Measurements from ENCODE around the gene ANKRD6. TPM values are rescaled to one million over a fixed set of nuclear protein-coding genes. Genes with fewer than 3 reads are reported as not detected.

ANKRD6 gene
- total RNA-seq, 1 experiment from 2014 or later: 2.4 TPM

GRCh38 chr6:89542866-89543265 is 109.9 kb downstream of the ANKRD6 start:
- ChIA-PET CTCF (no interaction called here), POLR2A (no interaction called here)
- TF ChIP-seq REST (IDR thresholded peaks at IDR 0.05; ENCODE audit: insufficient read depth in 1 of 2, low read depth in 2 of 2, low read length in 1 of 2) (no peak), POLR2AphosphoS5 (IDR thresholded peaks at IDR 0.05; ENCODE audit: low read depth, low read length) (no peak), TCF7L2 (IDR thresholded peaks at IDR 0.05; ENCODE audit: low read depth, low read length) (no peak), SIN3A (IDR thresholded peaks at IDR 0.05; ENCODE audit: borderline replicate concordance, insufficient read depth, low read depth, low read length) (no peak), CTCF (IDR thresholded peaks at IDR 0.05) (no peak)
- DNase-seq (ENCODE audit: low read depth, low spot score) (no peak), ATAC-seq (no peak)
- H3K27me3 ChIP-seq (ENCODE audit: control insufficient read depth, insufficient read depth, low read length): peaks cover 4% of the 10 kb centered on the region; the same call in 1 of the 2 replicates
- intact Hi-C loops (cut with micrococcal nuclease; ENCODE audit: unreplicated experiment) (no loop called here), in situ Hi-C loops (cut with HindIII; ENCODE audit: low pct_unique_long_range_greater_than_20kb, low sequenced_read_pairs) (no loop called here)
- H3K4me3 ChIP-seq (ENCODE audit: low read depth in 2 of 2, low read length in 2 of 2): no peak overlapping the region
- no peaks in the 10 kb centered on the region for H3K4me1 ChIP-seq (ENCODE audit: control insufficient read depth, insufficient read depth, low read length)
- H3K27ac ChIP-seq (ENCODE audit: low read length): no peak overlapping the region
- H3K9me3 ChIP-seq (ENCODE audit: control insufficient read depth, insufficient read depth, low read depth, low read length): no peaks in the 10 kb centered on the region
- no TSS peak for BruUV-seq (replicated peaks)
- no peaks in the 10 kb centered on the region for H3K36me3 ChIP-seq (ENCODE audit: control insufficient read depth, insufficient read depth, low read length)

GRCh38 chr6:89547281-89547680 is 114.3 kb downstream of the ANKRD6 start:
- H3K4me3 ChIP-seq (ENCODE audit: low read depth in 2 of 2, low read length in 2 of 2): no peak overlapping the region
- H3K4me1 ChIP-seq (ENCODE audit: control insufficient read depth, insufficient read depth, low read length): no peaks in the 10 kb centered on the region
- H3K27me3 ChIP-seq (ENCODE audit: control insufficient read depth, insufficient read depth, low read length): peaks cover 3% of the 10 kb centered on the region; the same call in 1 of the 2 replicates
- no TSS peak for BruUV-seq (replicated peaks)
- no peaks in the 10 kb centered on the region for H3K9me3 ChIP-seq (ENCODE audit: control insufficient read depth, insufficient read depth, low read depth, low read length)
- in situ Hi-C loops (cut with HindIII; ENCODE audit: low pct_unique_long_range_greater_than_20kb, low sequenced_read_pairs) (no loop called here), intact Hi-C loops (cut with micrococcal nuclease; ENCODE audit: unreplicated experiment) (no loop called here)
- DNase-seq (ENCODE audit: low read depth, low spot score) (no peak), ATAC-seq (no peak)
- ChIA-PET CTCF (no interaction called here), POLR2A (no interaction called here)
- H3K36me3 ChIP-seq (ENCODE audit: control insufficient read depth, insufficient read depth, low read length): no peaks in the 10 kb centered on the region
- no peak for TF ChIP-seq TCF7L2 (IDR thresholded peaks at IDR 0.05; ENCODE audit: low read depth, low read length)
- no peak for TF ChIP-seq SIN3A (IDR thresholded peaks at IDR 0.05; ENCODE audit: borderline replicate concordance, insufficient read depth, low read depth, low read length)
- TF ChIP-seq REST (IDR thresholded peaks at IDR 0.05; ENCODE audit: insufficient read depth in 1 of 2, low read depth in 2 of 2, low read length in 1 of 2): no peak
- TF ChIP-seq POLR2AphosphoS5 (IDR thresholded peaks at IDR 0.05; ENCODE audit: low read depth, low read length): no peak
- no peak for TF ChIP-seq CTCF (IDR thresholded peaks at IDR 0.05)
- H3K27ac ChIP-seq (ENCODE audit: low read length): no peak overlapping the region
